PFSK-1 (cell line): ENCODE measurements around the gene GRHL3.

ENCODE experiments used
- POLR2AphosphoS5 ChIP-seq: IDR thresholded peaks from 2 replicates; pipeline ENCODE4 v1.6.1; 2012; ENCODE audit warnings: low read depth, mild to moderate bottlenecking, control low read depth, low read length, moderate library complexity
- SIN3A ChIP-seq: IDR thresholded peaks from 2 replicates; pipeline ENCODE4 v1.6.1; 2012; ENCODE audit warnings: mild to moderate bottlenecking, low read length, moderate library complexity, borderline replicate concordance; ENCODE audit not compliant: insufficient read depth
- TAF1 ChIP-seq: IDR thresholded peaks from 2 replicates; pipeline ENCODE4 v1.6.1; 2012; ENCODE audit warnings: low read length, control low read depth, borderline replicate concordance; ENCODE audit not compliant: insufficient read depth
- TF ChIP-seq, protein P1 (sequence below), 2 experiments: IDR thresholded peaks; 2 replicates each; pipeline versions ENCODE4 v1.6.1 to v1.8.0; 2011 to 2012; ENCODE audit warnings: low read depth in 2 of 2, low read length in 2 of 2, control low read depth in 1 of 2, inconsistent platforms in 1 of 2, mild to moderate bottlenecking in 1 of 2, moderate library complexity in 1 of 2; ENCODE audit not compliant: insufficient read depth in 1 of 2

DNA sequence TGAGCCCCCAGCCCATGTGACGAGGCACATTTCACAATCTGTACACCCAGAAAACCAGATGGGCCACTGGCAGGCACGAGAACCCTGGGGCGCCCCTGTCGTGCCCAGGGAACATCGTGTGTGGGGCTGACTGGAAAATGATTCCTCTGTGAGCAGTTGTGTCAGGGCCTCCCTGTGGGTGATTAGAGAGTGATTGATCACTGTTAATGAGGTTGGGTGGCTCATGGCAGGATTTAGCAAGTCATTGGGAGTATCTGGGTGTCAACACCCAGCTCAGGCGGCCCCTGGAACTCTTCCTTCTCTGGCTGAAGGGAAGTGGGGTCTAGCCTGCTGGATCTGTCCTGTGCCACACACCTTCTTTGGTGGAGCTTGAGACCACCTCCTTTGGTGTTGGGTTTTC lies 5.7 kb downstream of the GRHL3 start:
- TF ChIP-seq POLR2AphosphoS5 (no peak), TAF1 (no peak), SIN3A (no peak)
- TF ChIP-seq, protein P1, sequence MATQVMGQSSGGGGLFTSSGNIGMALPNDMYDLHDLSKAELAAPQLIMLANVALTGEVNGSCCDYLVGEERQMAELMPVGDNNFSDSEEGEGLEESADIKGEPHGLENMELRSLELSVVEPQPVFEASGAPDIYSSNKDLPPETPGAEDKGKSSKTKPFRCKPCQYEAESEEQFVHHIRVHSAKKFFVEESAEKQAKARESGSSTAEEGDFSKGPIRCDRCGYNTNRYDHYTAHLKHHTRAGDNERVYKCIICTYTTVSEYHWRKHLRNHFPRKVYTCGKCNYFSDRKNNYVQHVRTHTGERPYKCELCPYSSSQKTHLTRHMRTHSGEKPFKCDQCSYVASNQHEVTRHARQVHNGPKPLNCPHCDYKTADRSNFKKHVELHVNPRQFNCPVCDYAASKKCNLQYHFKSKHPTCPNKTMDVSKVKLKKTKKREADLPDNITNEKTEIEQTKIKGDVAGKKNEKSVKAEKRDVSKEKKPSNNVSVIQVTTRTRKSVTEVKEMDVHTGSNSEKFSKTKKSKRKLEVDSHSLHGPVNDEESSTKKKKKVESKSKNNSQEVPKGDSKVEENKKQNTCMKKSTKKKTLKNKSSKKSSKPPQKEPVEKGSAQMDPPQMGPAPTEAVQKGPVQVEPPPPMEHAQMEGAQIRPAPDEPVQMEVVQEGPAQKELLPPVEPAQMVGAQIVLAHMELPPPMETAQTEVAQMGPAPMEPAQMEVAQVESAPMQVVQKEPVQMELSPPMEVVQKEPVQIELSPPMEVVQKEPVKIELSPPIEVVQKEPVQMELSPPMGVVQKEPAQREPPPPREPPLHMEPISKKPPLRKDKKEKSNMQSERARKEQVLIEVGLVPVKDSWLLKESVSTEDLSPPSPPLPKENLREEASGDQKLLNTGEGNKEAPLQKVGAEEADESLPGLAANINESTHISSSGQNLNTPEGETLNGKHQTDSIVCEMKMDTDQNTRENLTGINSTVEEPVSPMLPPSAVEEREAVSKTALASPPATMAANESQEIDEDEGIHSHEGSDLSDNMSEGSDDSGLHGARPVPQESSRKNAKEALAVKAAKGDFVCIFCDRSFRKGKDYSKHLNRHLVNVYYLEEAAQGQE (IDR thresholded peaks at IDR 0.05; ENCODE audit: insufficient read depth in 1 of 2, low read depth in 2 of 2, low read length in 2 of 2): no peak
